A549 (cell line): ENCODE data around the gene LITAFD.

Experiments
- CBX2 ChIP-seq: fragments of 200-600 bp; sonication (generic); IDR thresholded peaks from 2 replicates; pipeline ENCODE4 v1.6.1; 2016; ENCODE audit warnings: low read depth, mild to moderate bottlenecking, borderline replicate concordance
- CHD4 ChIP-seq: fragments of 200-600 bp; sonication (generic); IDR thresholded peaks from 2 replicates; pipeline ENCODE4 v1.6.1; 2016; ENCODE audit warnings: antibody characterized with exemption, mild to moderate bottlenecking, borderline replicate concordance
- CTCF ChIP-seq: fragments of >200 bp; sonication (Bioruptor Twin); formaldehyde crosslinking; IDR thresholded peaks from 3 replicates; pipeline ENCODE4 v1.5.1; 2016
- ESRRA ChIP-seq: fragments of 150-350 bp; IDR thresholded peaks from 2 replicates; pipeline ENCODE4 v1.6.1; 2014; ENCODE audit warnings: mild to moderate bottlenecking, low read length, borderline replicate concordance
- JUN ChIP-seq, 2 experiments: fragments of >200 bp; sonication (Bioruptor Twin); formaldehyde crosslinking; IDR thresholded peaks; 2 replicates in 1 of 2; 3 replicates in 1 of 2; pipeline ENCODE4 v1.6.1; 2016 to 2017
- MYC ChIP-seq: IDR thresholded peaks from 2 replicates; pipeline ENCODE4 v1.6.1; 2012; ENCODE audit warnings: mild to moderate bottlenecking, inconsistent platforms, low read length, improper control_type of control experiment, borderline replicate concordance
- NR3C1 ChIP-seq: fragments of >200 bp; sonication (Bioruptor Twin); formaldehyde crosslinking; IDR thresholded peaks from 3 replicates; pipeline ENCODE4 v1.6.1; 2017
- POLR2A ChIP-seq: IDR thresholded peaks from 2 replicates; pipeline ENCODE4 v1.6.1; 2012; ENCODE audit warnings: mild to moderate bottlenecking, low read length
- RAD21 ChIP-seq, 2 experiments: fragments of >200 bp in 1 of 2; sonication (Bioruptor Twin) in 1 of 2; formaldehyde crosslinking in 1 of 2; IDR thresholded peaks in 1 of 2; conservative IDR thresholded peaks in 1 of 2; 2 replicates in 1 of 2; 3 replicates in 1 of 2; pipeline ENCODE4 v1.6.1; 2012 to 2018; ENCODE audit warnings: inconsistent platforms in 1 of 2
- RFX5 ChIP-seq: fragments of 450-650 bp; IDR thresholded peaks from 2 replicates; pipeline ENCODE4 v1.7.1; 2014; ENCODE audit warnings: antibody characterized with exemption, mild to moderate bottlenecking, moderate library complexity
- ZC3H11A ChIP-seq: fragments of 450-650 bp; IDR thresholded peaks from 2 replicates; pipeline ENCODE4 v1.6.1; 2014; ENCODE audit warnings: antibody characterized with exemption, mild to moderate bottlenecking
- ZNF302 ChIP-seq: fragments of 250-450 bp; sonication (Bioruptor Pico); IDR thresholded peaks from 2 replicates; pipeline ENCODE4 v1.9.0; 2021; ENCODE audit warnings: inconsistent platforms, mild to moderate bottlenecking, moderate library complexity
- TF ChIP-seq, protein P1 (sequence below): fragments of 200-600 bp; sonication (generic); IDR thresholded peaks from 2 replicates; pipeline ENCODE4 v1.6.1; 2016; ENCODE audit warnings: antibody characterized with exemption, mild to moderate bottlenecking, moderate library complexity
- TF ChIP-seq, protein P2 (sequence below): IDR thresholded peaks from 2 replicates; pipeline ENCODE4 v1.6.1; 2012

DNA sequence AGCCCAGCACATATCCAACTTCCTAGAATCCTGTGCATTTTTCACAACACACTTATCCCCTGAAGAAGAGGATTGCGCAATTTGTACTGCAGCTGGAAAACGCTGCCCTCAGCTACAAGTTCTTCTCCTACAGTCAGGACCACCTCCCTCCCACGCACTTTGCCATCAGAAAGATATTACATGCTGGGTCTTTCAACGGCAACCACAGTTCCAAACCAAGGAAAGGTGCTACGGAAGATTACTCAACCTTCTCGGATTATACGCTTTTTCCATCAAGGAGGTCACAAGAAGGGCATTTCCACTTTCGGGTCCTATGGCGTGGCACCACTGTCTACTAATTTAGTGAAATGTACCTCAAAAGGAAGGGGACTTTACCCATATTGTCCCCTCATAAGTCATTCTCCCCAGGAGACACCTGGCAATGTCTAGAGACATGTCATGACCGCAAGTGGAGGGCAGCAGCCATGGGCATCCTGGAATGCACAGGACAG, 46.4 kb downstream of the LITAFD start:
- no peak for TF ChIP-seq CTCF
- TF ChIP-seq NR3C1 = no peak
- TF ChIP-seq ZC3H11A = no peak
- no peak for TF ChIP-seq POLR2A
- TF ChIP-seq MYC = no peak
- TF ChIP-seq, protein P1, sequence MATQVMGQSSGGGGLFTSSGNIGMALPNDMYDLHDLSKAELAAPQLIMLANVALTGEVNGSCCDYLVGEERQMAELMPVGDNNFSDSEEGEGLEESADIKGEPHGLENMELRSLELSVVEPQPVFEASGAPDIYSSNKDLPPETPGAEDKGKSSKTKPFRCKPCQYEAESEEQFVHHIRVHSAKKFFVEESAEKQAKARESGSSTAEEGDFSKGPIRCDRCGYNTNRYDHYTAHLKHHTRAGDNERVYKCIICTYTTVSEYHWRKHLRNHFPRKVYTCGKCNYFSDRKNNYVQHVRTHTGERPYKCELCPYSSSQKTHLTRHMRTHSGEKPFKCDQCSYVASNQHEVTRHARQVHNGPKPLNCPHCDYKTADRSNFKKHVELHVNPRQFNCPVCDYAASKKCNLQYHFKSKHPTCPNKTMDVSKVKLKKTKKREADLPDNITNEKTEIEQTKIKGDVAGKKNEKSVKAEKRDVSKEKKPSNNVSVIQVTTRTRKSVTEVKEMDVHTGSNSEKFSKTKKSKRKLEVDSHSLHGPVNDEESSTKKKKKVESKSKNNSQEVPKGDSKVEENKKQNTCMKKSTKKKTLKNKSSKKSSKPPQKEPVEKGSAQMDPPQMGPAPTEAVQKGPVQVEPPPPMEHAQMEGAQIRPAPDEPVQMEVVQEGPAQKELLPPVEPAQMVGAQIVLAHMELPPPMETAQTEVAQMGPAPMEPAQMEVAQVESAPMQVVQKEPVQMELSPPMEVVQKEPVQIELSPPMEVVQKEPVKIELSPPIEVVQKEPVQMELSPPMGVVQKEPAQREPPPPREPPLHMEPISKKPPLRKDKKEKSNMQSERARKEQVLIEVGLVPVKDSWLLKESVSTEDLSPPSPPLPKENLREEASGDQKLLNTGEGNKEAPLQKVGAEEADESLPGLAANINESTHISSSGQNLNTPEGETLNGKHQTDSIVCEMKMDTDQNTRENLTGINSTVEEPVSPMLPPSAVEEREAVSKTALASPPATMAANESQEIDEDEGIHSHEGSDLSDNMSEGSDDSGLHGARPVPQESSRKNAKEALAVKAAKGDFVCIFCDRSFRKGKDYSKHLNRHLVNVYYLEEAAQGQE = no peak
- TF ChIP-seq CBX2 = no peak
- no peak for TF ChIP-seq ZNF302
- TF ChIP-seq ESRRA = no peak
- no peak for TF ChIP-seq RAD21 (conservative IDR thresholded peaks at IDR 0.05 in 1 of 2, IDR thresholded peaks at IDR 0.05 in 1 of 2)
- TF ChIP-seq RFX5 = no peak
- no peak for TF ChIP-seq CHD4
- TF ChIP-seq JUN (IDR thresholded peaks at IDR 0.05) = no peak
- TF ChIP-seq, protein P2, sequence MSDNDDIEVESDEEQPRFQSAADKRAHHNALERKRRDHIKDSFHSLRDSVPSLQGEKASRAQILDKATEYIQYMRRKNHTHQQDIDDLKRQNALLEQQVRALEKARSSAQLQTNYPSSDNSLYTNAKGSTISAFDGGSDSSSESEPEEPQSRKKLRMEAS = no peak
